ENCODE results near the gene TRAF4. TPM values are rescaled to one million over a fixed set of nuclear protein-coding genes. Genes with fewer than 3 reads are reported as not detected.
A peak's percentile ranks its signal among the peaks of the same experiment; 100 is the strongest.

TRAF4 gene
- total and polyA plus RNA-seq, 9 of the 15 experiments (the other 6 are each of a cell fraction or from before 2014, with no cell fraction given), result 2.4 to 147 (median 72.4) TPM

DNA sequence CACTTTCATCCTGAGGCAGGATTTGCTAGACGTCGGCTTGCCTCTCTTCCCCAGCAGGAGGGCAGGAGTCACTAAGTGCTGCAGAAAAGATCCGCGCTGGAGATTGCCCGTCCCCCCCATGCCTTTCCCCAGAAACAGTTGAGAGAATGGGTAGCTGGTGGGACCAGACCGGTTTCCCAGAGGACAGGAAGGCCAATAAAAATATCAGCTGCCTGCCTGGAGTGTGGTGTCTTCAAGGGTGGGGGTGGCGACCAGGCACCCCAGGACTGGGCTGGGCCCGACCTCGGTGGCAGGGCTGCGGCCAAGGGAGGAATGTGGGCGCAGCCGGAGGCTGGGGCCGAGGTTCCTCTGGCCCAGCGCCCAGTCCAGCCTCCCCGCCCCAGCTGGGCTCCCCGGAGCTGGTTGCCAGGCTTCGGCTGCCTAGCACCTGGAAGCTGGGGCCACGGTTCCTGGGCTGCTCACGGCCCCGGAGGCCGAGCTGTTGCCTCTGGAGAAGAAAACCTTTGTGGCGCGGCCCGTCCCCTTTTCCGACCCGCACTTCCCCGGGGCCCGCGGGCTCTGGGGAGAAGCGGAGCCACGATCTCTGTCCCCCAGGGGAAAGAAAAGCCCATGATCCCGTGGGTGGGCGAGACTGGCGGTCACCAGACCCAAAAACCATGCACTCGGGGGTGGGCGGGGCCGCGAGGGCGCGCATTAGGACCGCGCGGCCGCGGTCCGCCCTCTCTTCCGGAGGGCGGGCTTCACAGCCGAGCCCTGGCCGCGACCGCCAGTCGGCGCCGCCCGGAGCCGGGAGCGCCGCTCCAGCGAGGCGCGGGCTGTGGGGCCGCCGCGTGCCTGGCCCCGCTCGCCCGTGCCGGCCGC lies at the start of gene TRAF4 (continued):
- TF ChIP-seq, protein P1, sequence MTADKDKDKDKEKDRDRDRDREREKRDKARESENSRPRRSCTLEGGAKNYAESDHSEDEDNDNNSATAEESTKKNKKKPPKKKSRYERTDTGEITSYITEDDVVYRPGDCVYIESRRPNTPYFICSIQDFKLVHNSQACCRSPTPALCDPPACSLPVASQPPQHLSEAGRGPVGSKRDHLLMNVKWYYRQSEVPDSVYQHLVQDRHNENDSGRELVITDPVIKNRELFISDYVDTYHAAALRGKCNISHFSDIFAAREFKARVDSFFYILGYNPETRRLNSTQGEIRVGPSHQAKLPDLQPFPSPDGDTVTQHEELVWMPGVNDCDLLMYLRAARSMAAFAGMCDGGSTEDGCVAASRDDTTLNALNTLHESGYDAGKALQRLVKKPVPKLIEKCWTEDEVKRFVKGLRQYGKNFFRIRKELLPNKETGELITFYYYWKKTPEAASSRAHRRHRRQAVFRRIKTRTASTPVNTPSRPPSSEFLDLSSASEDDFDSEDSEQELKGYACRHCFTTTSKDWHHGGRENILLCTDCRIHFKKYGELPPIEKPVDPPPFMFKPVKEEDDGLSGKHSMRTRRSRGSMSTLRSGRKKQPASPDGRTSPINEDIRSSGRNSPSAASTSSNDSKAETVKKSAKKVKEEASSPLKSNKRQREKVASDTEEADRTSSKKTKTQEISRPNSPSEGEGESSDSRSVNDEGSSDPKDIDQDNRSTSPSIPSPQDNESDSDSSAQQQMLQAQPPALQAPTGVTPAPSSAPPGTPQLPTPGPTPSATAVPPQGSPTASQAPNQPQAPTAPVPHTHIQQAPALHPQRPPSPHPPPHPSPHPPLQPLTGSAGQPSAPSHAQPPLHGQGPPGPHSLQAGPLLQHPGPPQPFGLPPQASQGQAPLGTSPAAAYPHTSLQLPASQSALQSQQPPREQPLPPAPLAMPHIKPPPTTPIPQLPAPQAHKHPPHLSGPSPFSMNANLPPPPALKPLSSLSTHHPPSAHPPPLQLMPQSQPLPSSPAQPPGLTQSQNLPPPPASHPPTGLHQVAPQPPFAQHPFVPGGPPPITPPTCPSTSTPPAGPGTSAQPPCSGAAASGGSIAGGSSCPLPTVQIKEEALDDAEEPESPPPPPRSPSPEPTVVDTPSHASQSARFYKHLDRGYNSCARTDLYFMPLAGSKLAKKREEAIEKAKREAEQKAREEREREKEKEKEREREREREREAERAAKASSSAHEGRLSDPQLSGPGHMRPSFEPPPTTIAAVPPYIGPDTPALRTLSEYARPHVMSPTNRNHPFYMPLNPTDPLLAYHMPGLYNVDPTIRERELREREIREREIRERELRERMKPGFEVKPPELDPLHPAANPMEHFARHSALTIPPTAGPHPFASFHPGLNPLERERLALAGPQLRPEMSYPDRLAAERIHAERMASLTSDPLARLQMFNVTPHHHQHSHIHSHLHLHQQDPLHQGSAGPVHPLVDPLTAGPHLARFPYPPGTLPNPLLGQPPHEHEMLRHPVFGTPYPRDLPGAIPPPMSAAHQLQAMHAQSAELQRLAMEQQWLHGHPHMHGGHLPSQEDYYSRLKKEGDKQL (CRISPR knock-in tag; IDR thresholded peaks at IDR 0.05; ENCODE audit: borderline replicate concordance), result no peak
- no peak for TF ChIP-seq ZNF583 (CRISPR knock-in tag; IDR thresholded peaks at IDR 0.05)
- TF ChIP-seq, protein P2, sequence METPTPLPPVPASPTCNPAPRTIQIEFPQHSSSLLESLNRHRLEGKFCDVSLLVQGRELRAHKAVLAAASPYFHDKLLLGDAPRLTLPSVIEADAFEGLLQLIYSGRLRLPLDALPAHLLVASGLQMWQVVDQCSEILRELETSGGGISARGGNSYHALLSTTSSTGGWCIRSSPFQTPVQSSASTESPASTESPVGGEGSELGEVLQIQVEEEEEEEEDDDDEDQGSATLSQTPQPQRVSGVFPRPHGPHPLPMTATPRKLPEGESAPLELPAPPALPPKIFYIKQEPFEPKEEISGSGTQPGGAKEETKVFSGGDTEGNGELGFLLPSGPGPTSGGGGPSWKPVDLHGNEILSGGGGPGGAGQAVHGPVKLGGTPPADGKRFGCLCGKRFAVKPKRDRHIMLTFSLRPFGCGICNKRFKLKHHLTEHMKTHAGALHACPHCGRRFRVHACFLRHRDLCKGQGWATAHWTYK (CRISPR knock-in tag; IDR thresholded peaks at IDR 0.05), result peak; percentile 50
- TF ChIP-seq ZNF75A (CRISPR knock-in tag; IDR thresholded peaks at IDR 0.05), result 0 out of 2 replicates have a peak, but pooled peaks have one; percentile 26
- 0 out of 2 replicates have a peak, but pooled peaks have one; percentile 51 for TF ChIP-seq PTBP1 (IDR thresholded peaks at IDR 0.05; ENCODE audit: low read depth, low read length)
- TF ChIP-seq HDAC8 (tag; IDR thresholded peaks at IDR 0.05), result 0 out of 2 replicates have a peak, but pooled peaks have one; percentile 12
- peak; percentile 67 for TF ChIP-seq MXI1 (IDR thresholded peaks at IDR 0.05; ENCODE audit: low read depth, low read length)
- TF ChIP-seq, protein P3, sequence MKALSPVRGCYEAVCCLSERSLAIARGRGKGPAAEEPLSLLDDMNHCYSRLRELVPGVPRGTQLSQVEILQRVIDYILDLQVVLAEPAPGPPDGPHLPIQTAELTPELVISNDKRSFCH (CRISPR knock-in tag; IDR thresholded peaks at IDR 0.05), result no peak
- TF ChIP-seq, protein P3 (tag; IDR thresholded peaks at IDR 0.05), result peak; percentile 52; the same call in 1 of the 2 replicates
- no peak for TF ChIP-seq SIX5 (IDR thresholded peaks at IDR 0.05; ENCODE audit: borderline replicate concordance in 1 of 2, insufficient read depth in 1 of 2, low read depth in 1 of 2, low read length in 2 of 2)
- peak; percentile 89 for TF ChIP-seq SMAD4 (CRISPR knock-in tag; conservative IDR thresholded peaks at IDR 0.05)
- TF ChIP-seq SAP30 (IDR thresholded peaks at IDR 0.05; ENCODE audit: borderline replicate concordance, insufficient read depth, low read depth, low read length, poor library complexity, severe bottlenecking), result peak; percentile 82
- TF ChIP-seq FIP1L1 (IDR thresholded peaks at IDR 0.05; ENCODE audit: low read depth, low read length, poor library complexity, severe bottlenecking), result peak; percentile 57
- TF ChIP-seq ZNF507 (tag; conservative IDR thresholded peaks at IDR 0.05), result no peak
- peak; percentile 28 to 96 for TF ChIP-seq SIN3A (IDR thresholded peaks at IDR 0.05; ENCODE audit: borderline replicate concordance in 2 of 2, control insufficient read depth in 1 of 2, low read depth in 2 of 2, low read length in 2 of 2)
- TF ChIP-seq RBM14 (IDR thresholded peaks at IDR 0.05; ENCODE audit: borderline replicate concordance, insufficient read depth, low read depth, low read length), result 0 out of 2 replicates have a peak, but pooled peaks have one; percentile 46
- peak; percentile 7; the same call in 1 of the 2 replicates for TF ChIP-seq MBD2 (IDR thresholded peaks at IDR 0.05; ENCODE audit: borderline replicate concordance, low read depth)
- peak; percentile 9; the same call in 1 of the 2 replicates for TF ChIP-seq RNF2 (IDR thresholded peaks at IDR 0.05)
- peak; percentile 6 to 68; a peak in 2 of 4 replicates for TF ChIP-seq RCOR1 (IDR thresholded peaks at IDR 0.05; ENCODE audit: borderline replicate concordance in 1 of 2, low read depth in 2 of 2, low read length in 2 of 2)

Measured in K562 (cell line).